Measurements from ENCODE around the gene BOLA2B. TPM values are rescaled to one million over a fixed set of nuclear protein-coding genes. Genes with fewer than 3 reads are reported as not detected.
A peak's percentile ranks its signal among the peaks of the same experiment; 100 is the strongest.

The BOLA2B gene
- total and polyA plus RNA-seq, 11 donors = 41.6 to 204 (median 73.5) TPM

DNA sequence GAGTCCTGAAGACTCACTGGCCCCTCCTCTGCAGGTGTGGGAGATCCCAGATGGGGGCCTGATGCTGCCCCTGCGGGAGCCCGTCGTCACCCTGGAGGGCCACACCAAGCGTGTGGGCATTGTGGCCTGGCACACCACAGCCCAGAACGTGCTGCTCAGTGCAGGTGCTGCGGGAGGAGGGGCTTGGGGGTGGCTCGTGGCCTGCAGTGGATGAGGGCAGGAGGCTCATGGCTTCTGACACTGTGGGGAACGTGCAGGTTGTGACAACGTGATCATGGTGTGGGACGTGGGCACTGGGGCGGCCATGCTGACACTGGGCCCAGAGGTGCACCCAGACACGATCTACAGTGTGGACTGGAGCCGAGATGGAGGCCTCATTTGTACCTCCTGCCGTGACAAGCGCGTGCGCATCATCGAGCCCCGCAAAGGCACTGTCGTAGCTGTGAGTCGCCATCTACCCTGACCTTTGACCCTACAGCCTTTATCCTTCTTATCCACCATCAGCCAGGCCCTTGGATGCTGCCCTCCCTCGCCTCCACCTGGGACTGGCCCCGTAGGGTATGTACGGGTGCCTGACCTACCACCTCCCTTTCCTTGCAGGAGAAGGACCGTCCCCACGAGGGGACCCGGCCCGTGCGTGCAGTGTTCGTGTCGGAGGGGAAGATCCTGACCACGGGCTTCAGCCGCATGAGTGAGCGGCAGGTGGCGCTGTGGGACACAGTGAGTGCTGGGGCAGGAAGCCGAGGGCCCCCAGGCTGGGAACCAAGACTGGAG lies 6.5 kb downstream of the BOLA2B start:
- 61 to 64% (median 62%) methylated on average over 23 to 36 of the region's 36 CpGs for WGBS, 4 donors
- Histone ChIP-seq H3K27ac (peak overlapping the region in 2 of 12 donors; percentile 57 to 91), H3K4me3 (peak overlapping the region in 1 of 12 donors; percentile 73), H3K9me3 (no peaks in the 10 kb centered on the region), H3K36me3 (peaks cover 0 to 22% (median 0%) of the 10 kb centered on the region in 9 donors), H3K4me1 (peaks cover 0 to 40% (median 11%) of the 10 kb centered on the region in 12 donors), H3K27me3 (no peaks in the 10 kb centered on the region)
- intact Hi-C loops (cut with DNase I) = no loop called here
- DNase-seq (peak; percentile 64 to 90 (median 72)), ATAC-seq (no peak)
- TF ChIP-seq POLR2A (IDR thresholded peaks at IDR 0.05) (no peak), CTCF (IDR thresholded peaks at IDR 0.05) (peak; percentile 45 to 85 (median 62))

DNA sequence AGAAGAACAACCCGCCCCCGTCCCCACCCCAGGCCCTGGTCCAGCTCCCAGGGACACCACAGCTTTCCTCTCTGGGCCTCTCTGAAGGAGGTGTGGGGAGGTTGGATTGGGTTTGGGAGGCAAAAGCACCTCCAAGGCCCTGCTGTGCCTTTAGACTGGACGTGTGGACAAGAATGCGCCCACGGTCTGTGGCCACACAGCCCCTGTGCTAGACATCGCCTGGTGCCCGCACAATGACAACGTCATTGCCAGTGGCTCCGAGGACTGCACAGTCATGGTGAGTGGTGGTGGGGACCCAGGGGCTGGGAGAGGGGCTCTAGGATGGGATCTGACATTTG lies 7.1 kb downstream of the BOLA2B start:
- whole genome bisulfite sequencing, 4 donors = 85 to 94% (median 87%) methylated on average over 9 of the region's 9 CpGs
- Histone ChIP-seq H3K36me3 (peaks cover 0 to 22% (median 0%) of the 10 kb centered on the region in 9 donors), H3K27ac (peak overlapping the region in 4 of 12 donors; percentile 13 to 91 (median 46)), H3K27me3 (no peaks in the 10 kb centered on the region), H3K4me3 (peak overlapping the region in 4 of 12 donors; percentile 12 to 92 (median 42)), H3K4me1 (peaks cover 0 to 40% (median 11%) of the 10 kb centered on the region in 12 donors), H3K9me3 (no peaks in the 10 kb centered on the region)
- intact Hi-C loops (cut with DNase I) = no loop called here
- ATAC-seq (no peak), DNase-seq (peak in 1 of 5 donors; percentile 55)
- no peak for TF ChIP-seq POLR2A (IDR thresholded peaks at IDR 0.05)
- TF ChIP-seq CTCF (IDR thresholded peaks at IDR 0.05) = no peak

DNA sequence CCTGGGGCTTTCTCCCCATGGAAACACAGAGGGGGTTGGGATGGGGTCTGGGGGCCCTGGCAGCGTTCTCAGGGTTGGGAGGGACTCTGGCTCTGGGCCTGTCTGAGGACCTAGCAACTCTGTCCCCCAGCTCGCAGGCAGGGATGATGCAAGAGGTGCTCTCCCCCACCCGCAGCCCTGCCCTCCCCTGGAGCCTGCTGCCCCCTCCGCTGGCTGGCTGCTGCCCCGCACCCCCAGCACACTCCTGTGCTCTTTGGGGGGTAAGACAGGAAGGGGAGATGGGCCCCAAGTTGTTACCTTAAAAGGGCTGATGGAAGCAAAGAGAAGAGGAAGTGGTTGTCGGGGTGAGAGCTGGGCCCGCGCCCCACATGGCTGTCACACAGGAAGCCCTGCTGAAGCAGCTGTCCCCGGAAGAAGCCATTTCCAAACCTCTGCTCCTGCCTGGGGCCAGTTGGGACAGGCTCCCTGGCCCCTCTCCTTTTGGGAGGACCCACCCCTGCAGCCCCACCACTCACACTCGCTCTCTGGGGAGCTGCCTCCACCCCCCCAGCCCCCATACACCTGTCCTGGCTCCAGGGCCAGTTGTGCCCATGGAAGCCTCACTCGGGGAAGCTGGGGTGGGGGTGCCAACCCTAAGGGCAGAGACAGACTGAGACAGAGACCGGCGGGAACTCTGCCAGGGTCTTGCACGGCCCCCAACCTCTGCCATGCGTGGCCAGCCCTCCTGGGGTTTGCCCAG lies 7.6 kb downstream of the BOLA2B start:
- Histone ChIP-seq H3K27me3 (no peaks in the 10 kb centered on the region), H3K36me3 (peaks cover 0 to 22% (median 0%) of the 10 kb centered on the region in 9 donors), H3K27ac (peak overlapping the region in 4 of 12 donors; percentile 43 to 91 (median 60)), H3K4me1 (peaks cover 0 to 40% (median 11%) of the 10 kb centered on the region in 12 donors), H3K9me3 (no peaks in the 10 kb centered on the region), H3K4me3 (peak overlapping the region in 7 of 12 donors; percentile 12 to 92 (median 71))
- intact Hi-C loops (cut with DNase I) = no loop called here
- no peak for TF ChIP-seq POLR2A (IDR thresholded peaks at IDR 0.05)
- TF ChIP-seq CTCF (IDR thresholded peaks at IDR 0.05) = no peak
- DNase-seq (peak; percentile 41 to 88 (median 63)), ATAC-seq (peak; percentile 3 to 33 (median 23))
- 76 to 84% (median 84%) methylated on average over 9 to 15 of the region's 15 CpGs for WGBS, 4 donors

Measured in heart left ventricle (tissue), 16 donors.